Retinal pigment epithelial cell (primary cell): ENCODE results near the gene CADM1.
"Not testable (repeated sequence)": the region's sequence is repeated elsewhere in the genome, so short reads cannot be mapped to it uniquely, and the experiment has no call there.

ENCODE experiments used
- DNase-seq: peaks from one replicate; pipeline ENCODE4 v3.0.0-alpha.2; 2010; ENCODE audit warnings: low read depth
- H3K4me3 ChIP-seq: 2 replicates; pipeline ENCODE4 v1.5.1; 2011; ENCODE audit warnings: mild to moderate bottlenecking, low read length, control low read depth, moderate library complexity
- TF ChIP-seq, protein P1 (sequence below): conservative IDR thresholded peaks from 2 replicates; pipeline ENCODE4 v1.5.1; 2011; ENCODE audit warnings: low read depth, low read length, control low read depth, inconsistent platforms

The CADM1 gene

DNA sequence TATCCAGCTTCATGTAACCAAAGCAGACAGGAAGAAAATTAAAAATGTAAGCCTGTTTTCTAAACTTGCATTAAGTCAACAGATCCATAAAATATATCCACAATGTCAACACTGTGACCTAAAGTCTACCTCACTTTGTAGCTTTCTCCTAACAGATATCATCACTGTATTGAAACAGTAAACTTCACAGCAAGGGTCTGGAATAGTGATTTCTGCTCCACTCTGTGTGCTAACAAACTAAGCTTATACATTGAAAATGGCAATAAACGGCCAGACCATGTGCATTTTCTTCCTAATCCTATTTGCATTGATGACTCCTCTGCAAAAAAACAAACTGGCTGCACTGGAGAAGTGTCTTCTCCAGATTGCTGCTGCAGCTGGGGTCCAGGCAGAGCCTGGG, 26.8 kb downstream of the CADM1 start:
- TF ChIP-seq, protein P1, sequence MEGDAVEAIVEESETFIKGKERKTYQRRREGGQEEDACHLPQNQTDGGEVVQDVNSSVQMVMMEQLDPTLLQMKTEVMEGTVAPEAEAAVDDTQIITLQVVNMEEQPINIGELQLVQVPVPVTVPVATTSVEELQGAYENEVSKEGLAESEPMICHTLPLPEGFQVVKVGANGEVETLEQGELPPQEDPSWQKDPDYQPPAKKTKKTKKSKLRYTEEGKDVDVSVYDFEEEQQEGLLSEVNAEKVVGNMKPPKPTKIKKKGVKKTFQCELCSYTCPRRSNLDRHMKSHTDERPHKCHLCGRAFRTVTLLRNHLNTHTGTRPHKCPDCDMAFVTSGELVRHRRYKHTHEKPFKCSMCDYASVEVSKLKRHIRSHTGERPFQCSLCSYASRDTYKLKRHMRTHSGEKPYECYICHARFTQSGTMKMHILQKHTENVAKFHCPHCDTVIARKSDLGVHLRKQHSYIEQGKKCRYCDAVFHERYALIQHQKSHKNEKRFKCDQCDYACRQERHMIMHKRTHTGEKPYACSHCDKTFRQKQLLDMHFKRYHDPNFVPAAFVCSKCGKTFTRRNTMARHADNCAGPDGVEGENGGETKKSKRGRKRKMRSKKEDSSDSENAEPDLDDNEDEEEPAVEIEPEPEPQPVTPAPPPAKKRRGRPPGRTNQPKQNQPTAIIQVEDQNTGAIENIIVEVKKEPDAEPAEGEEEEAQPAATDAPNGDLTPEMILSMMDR, result no peak

DNA sequence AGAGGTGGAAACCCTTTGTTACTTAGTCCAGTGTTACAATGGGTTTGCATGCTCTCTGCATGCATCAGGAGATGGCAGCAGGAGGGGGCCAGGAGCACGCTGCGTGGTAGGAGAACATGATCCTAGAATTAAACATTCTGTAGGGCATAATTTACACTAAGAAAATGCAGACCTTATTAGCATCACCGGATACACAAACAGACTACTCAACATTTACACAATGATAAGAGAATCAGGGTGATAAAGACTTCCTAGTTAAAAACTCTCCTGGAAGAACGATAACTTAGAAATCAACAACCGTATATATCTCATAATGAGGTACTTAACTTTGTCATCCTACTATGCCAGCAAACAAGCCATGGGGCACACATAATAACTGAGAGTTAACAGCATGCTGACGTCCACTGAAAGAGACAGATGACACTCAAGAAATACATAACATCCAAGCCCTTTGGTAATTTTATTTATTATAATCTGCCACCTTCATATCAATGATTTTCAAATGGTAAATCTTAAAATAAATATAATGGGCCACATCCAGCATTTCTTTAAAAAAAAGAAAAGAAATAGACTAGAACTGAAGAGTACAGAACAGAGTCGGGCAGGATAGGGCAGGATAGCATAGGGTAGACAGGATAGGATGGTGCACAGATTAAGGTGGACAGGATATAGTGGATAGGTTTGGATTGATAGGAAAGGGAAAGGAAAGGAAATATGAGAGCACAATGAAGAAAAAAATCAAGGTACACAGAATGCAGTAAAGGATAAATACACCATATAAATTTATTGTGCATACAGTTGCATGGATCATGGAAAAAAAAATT, 27.5 kb downstream of the CADM1 start:
- TF ChIP-seq, protein P1, result no peak
- no peak for DNase-seq
- H3K4me3 ChIP-seq, result no peak overlapping the region

More for the DNA sequence above, 26.8 kb downstream of the CADM1 start:
- DNase-seq, result no peak
- H3K4me3 ChIP-seq, result no peak overlapping the region

DNA sequence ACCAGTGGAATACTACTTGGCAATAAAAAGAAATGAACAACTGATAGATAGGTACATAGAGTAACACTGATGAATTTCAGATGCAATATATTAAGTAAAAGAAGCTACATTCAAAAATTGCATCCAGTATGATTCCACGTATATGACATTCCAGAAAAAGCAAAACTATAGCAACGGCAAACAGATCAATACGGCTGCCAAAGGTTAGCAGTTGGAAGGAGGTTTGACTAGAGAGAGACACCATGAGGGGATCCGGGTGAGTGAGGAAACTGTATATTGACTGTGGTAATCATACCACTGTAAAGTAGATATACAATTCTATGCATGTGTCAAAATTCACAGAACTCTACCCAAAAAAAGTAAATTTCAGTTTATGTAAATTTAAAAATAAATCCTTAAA, 28.7 kb downstream of the CADM1 start:
- no peak for DNase-seq
- TF ChIP-seq, protein P1, result no peak
- H3K4me3 ChIP-seq, result no peak overlapping the region

DNA sequence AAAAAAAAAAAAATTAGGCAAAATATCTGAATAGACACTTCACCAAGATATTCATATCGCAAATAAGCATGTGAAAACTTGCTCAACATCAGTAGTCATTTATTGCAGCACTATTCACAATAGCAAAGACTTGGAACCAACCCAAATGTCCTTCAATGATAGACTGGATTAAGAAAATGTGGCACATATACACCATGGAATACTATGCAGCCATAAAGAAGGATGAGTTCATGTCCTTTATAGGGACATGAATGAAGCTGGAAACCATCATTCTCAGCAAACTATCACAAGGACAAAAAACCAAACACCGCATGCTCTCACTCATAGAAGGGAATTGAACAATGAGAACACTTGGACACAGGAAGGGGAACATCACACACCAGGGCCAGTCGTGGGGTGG, 29.9 kb downstream of the CADM1 start:
- not testable (repeated sequence) for H3K4me3 ChIP-seq, DNase-seq

DNA sequence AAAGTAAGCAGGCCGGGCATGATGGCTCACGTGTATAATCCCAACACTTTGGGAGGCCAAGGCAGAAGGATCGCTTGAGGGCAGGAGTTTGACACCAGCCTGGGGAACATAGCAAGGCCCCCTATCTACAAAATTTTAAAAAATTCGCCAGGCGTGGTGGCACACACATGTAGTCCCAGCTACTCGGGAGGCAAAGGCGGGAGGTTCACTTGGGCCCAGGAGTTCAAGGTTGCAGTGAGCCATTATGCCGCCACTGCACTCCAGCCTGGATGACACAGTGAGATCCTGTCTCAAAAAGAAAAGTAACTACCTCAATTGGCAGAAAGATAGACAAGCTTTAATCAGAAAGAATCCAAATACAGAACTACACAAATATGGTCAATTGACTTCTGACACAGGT, 31.0 kb downstream of the CADM1 start:
- no peak for DNase-seq
- no peak overlapping the region for H3K4me3 ChIP-seq
- TF ChIP-seq, protein P1, result no peak

DNA sequence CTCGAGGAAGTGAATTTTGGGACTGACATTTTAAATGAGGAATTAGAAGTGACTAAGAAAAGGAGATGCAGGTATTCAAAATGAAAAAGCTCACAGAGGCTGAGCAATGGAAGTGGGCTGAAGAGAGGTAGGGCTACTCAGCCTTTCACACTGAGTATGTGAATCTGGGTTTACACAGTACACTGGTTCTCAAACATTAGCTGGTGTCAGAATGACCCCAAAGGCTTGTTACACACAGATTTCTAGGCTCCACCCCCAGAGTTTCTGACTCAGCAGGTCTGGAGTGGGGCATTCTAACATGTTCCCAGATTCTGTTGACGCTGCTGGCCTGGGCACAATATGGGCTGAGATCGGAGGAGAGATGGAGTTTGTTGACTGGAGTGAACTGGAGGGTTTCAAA, 32.8 kb downstream of the CADM1 start:
- no peak for DNase-seq
- TF ChIP-seq, protein P1, result no peak
- no peak overlapping the region for H3K4me3 ChIP-seq

DNA sequence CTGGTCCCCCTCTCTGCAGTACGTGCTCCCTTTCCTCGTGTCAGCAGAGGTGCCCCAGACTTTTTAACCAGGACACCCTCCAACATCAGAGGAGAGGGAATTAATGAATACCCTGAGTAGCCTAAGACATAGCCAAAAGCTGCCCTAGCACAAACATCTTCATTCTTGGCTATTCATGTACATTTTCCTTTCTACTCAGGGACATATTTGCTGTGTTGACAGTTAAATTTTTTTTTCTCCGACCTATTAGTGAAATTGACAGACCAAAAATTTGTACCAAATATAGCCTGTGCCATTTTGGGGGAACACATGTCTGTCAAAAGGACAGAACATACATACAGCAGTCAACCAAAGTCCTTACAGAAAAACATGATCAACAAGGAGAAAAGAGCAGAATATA, 33.3 kb downstream of the CADM1 start:
- TF ChIP-seq, protein P1, result no peak
- H3K4me3 ChIP-seq, result no peak overlapping the region
- DNase-seq, result no peak
